Mesendoderm (in vitro differentiated cells): Measurements from ENCODE around the gene HAUS6. TPM values are rescaled to one million over a fixed set of nuclear protein-coding genes. Genes with fewer than 3 reads are reported as not detected.
"Not testable (repeated sequence)": the region's sequence is repeated elsewhere in the genome, so short reads cannot be mapped to it uniquely, and the experiment has no call there.

Experiments
- DNase-seq: peaks from one replicate; pipeline ENCODE4 v3.0.0; 2013
- H2AK5ac ChIP-seq: 2 replicates; pipeline ENCODE4 v1.6.1; 2013; ENCODE audit warnings: low read length, inconsistent platforms
- H2BK120ac ChIP-seq: 2 replicates; pipeline ENCODE4 v1.6.1; 2013; ENCODE audit warnings: low read depth, mild to moderate bottlenecking, low read length, moderate library complexity, mixed read lengths
- H2BK15ac ChIP-seq: replicated peaks from 2 replicates; pipeline ENCODE4 v1.6.1; 2013; ENCODE audit warnings: low read depth, mild to moderate bottlenecking, moderate library complexity
- H2BK5ac ChIP-seq: 2 replicates; pipeline ENCODE4 v1.6.1; 2013; ENCODE audit warnings: low read length, inconsistent platforms
- H3K18ac ChIP-seq: 2 replicates; pipeline ENCODE4 v1.6.1; 2013; ENCODE audit warnings: mild to moderate bottlenecking, low read length, mixed read lengths
- H3K23ac ChIP-seq: one replicate; pipeline ENCODE4 v1.6.1; 2013; ENCODE audit warnings: low read length
- H3K27ac ChIP-seq: 2 replicates; pipeline ENCODE4 v1.5.1; 2013; ENCODE audit warnings: low read depth, mild to moderate bottlenecking, inconsistent platforms, low read length, moderate library complexity
- H3K27me3 ChIP-seq: 2 replicates; pipeline ENCODE4 v1.6.1; 2013; ENCODE audit warnings: low read length, control low read depth, mild to moderate bottlenecking, inconsistent platforms; ENCODE audit not compliant: insufficient read depth, poor library complexity
- H3K36me3 ChIP-seq: 2 replicates; pipeline ENCODE4 v1.6.1; 2013; ENCODE audit warnings: low read length, inconsistent platforms; ENCODE audit not compliant: control insufficient read depth, insufficient read depth
- H3K4ac ChIP-seq: one replicate; pipeline ENCODE4 v1.6.1; 2013; ENCODE audit warnings: low read depth, mild to moderate bottlenecking, low read length, moderate library complexity
- H3K4me1 ChIP-seq: 2 replicates; pipeline ENCODE4 v1.6.1; 2013; ENCODE audit warnings: low read depth, low read length, inconsistent platforms; ENCODE audit not compliant: control insufficient read depth
- H3K4me2 ChIP-seq: 2 replicates; pipeline ENCODE4 v1.6.1; 2013; ENCODE audit warnings: low read length
- H3K4me3 ChIP-seq: 2 replicates; pipeline ENCODE4 v1.5.1; 2013; ENCODE audit warnings: mild to moderate bottlenecking, low read length
- H3K56ac ChIP-seq: one replicate; pipeline ENCODE4 v1.6.1; 2013; ENCODE audit warnings: low read length
- H3K79me1 ChIP-seq: 2 replicates; pipeline ENCODE4 v1.6.1; 2013; ENCODE audit warnings: low read length, inconsistent platforms
- H3K79me2 ChIP-seq: 2 replicates; pipeline ENCODE4 v1.6.1; 2013; ENCODE audit warnings: mild to moderate bottlenecking, low read length; ENCODE audit not compliant: control insufficient read depth, insufficient read depth
- H3K9ac ChIP-seq: 2 replicates; pipeline ENCODE4 v1.6.1; 2013; ENCODE audit warnings: low read length, inconsistent platforms
- H4K5ac ChIP-seq: one replicate; pipeline ENCODE4 v1.6.1; 2013; ENCODE audit warnings: low read length
- H4K8ac ChIP-seq: one replicate; pipeline ENCODE4 v1.6.1; 2013; ENCODE audit warnings: low read depth, mild to moderate bottlenecking, control low read depth, low read length, moderate library complexity
- WGBS: extraction: QIAGEN DNeasy Blood & Tissue Kit; methylation state at CpG from one replicate; pipeline ENCODE4 v1.1.7; 2013; ENCODE audit warnings: low lambda C conversion rate, missing lambda C conversion rate; ENCODE audit not compliant: insufficient coverage; ENCODE audit errors: extremely low coverage; 5-methylcytosine and 5-hydroxymethylcytosine counted together
- polyA plus RNA-seq, 2 experiments: library from polyadenylated mRNA; stranded (reverse); fragments of 200-250 nt; gene quantifications; one replicate each; pipeline ENCODE4 v1.2.3, GENCODE V29; 2013

HAUS6 gene, protein sequence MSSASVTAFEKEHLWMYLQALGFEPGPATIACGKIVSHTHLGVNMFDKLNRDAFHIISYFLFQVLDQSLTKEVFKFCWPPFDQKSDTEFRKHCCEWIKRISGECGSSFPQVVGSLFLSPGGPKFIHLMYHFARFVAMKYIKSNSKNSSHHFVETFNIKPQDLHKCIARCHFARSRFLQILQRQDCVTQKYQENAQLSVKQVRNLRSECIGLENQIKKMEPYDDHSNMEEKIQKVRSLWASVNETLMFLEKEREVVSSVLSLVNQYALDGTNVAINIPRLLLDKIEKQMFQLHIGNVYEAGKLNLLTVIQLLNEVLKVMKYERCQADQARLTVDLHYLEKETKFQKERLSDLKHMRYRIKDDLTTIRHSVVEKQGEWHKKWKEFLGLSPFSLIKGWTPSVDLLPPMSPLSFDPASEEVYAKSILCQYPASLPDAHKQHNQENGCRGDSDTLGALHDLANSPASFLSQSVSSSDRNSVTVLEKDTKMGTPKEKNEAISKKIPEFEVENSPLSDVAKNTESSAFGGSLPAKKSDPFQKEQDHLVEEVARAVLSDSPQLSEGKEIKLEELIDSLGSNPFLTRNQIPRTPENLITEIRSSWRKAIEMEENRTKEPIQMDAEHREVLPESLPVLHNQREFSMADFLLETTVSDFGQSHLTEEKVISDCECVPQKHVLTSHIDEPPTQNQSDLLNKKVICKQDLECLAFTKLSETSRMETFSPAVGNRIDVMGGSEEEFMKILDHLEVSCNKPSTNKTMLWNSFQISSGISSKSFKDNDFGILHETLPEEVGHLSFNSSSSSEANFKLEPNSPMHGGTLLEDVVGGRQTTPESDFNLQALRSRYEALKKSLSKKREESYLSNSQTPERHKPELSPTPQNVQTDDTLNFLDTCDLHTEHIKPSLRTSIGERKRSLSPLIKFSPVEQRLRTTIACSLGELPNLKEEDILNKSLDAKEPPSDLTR
- polyA plus RNA-seq (2013, experiment 1 of 2), result 23.4 TPM
- 23.3 TPM for polyA plus RNA-seq (2013, experiment 2 of 2)

DNA sequence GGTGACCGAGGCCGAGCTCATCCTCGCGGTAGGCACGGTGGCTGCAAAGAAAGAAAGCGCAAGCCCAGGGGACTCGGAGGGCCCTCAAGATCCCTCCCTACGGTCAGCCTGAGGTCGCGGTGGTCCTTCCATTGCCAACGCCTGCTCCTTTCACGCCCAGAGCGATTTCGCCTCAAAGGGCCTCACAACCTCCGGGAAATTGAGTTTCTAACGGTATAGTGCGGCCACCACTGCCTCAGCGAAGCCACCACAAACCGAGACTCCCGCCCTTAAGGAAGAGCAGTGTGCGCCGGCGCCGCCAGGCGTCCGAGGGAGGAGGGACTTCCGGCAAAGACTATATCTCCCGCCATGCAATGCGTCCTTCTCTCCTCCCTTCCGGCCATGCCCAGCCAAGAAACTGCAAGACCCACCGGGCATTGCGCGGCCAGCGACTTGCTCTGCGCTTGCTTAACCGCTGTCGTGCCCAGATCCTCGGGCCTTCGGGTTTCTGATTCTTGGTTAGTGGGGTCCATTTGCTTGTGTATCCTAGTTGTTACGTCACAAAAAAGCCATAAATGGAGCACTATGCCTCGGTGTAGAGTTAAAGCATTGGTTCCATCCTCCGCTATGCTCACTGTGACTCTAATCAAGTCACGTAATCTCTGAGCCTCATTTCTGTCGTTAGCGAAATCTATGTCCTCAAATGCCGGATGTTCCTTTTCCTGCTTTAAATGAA, at the start of gene HAUS6:
TSS of gene HAUS6 (minus strand) at position 274 of the 715 bp plus-strand sequence. CDS start at position 21, 253 bp downstream.
- H3K4me2 ChIP-seq, result peak within 1 kb of the TSS; percentile 90
- H3K56ac ChIP-seq, result peak within 1 kb of the TSS; percentile 95
- no peaks in the 10 kb centered on the region for H3K27me3 ChIP-seq
- no peak within 1 kb of the TSS for H3K27ac ChIP-seq
- peaks cover 2% of the 10 kb centered on the region for H3K79me1 ChIP-seq
- peak within 1 kb of the TSS; percentile 89 for H3K9ac ChIP-seq
- no peak within 1 kb of the TSS for H4K5ac ChIP-seq
- no peak within 1 kb of the TSS for H2BK15ac ChIP-seq
- H3K4me3 ChIP-seq, result peak within 1 kb of the TSS; percentile 91
- H4K8ac ChIP-seq, result no peak within 1 kb of the TSS
- no peaks in the 10 kb centered on the region for H3K4me1 ChIP-seq
- H3K79me2 ChIP-seq, result peaks cover 29% of the 10 kb centered on the region
- no peak within 1 kb of the TSS for H2BK5ac ChIP-seq
- no peak within 1 kb of the TSS for H2BK120ac ChIP-seq
- WGBS, result no CpG with 5 or more reads among the region's 46 CpGs
- peak; percentile 98 for DNase-seq
- H3K23ac ChIP-seq, result no peak within 1 kb of the TSS
- H3K4ac ChIP-seq, result peak within 1 kb of the TSS; percentile 82
- no peaks in the 10 kb centered on the region for H3K36me3 ChIP-seq
- peak within 1 kb of the TSS; percentile 3 for H3K18ac ChIP-seq
- H2AK5ac ChIP-seq, result no peak within 1 kb of the TSS

DNA sequence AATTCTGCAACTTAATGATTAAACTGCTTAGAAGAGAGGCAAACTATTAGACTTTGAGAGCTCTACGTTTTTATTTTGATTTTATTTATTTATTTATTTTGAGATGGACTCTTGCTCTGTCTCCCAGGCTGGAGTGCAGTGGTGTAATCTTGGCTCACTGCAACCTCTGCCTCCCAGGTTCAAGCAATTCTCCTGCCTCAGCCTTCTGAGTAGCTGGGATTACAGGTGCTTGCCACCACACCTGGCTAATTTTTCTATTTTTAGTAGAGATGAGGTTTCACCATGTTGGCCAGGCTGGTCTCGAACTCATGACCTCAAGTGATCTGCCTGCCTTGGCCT, 49.4 kb upstream of the HAUS6 start:
- not testable (repeated sequence) for H2AK5ac ChIP-seq, H2BK15ac ChIP-seq, H3K27ac ChIP-seq, H2BK5ac ChIP-seq, H3K4ac ChIP-seq, H3K79me1 ChIP-seq, H3K36me3 ChIP-seq, H3K4me2 ChIP-seq, H4K8ac ChIP-seq, H3K4me3 ChIP-seq, H3K23ac ChIP-seq, H4K5ac ChIP-seq, H3K27me3 ChIP-seq, DNase-seq, H3K9ac ChIP-seq, H3K56ac ChIP-seq, H3K4me1 ChIP-seq, H3K79me2 ChIP-seq, H3K18ac ChIP-seq, H2BK120ac ChIP-seq
- no CpG with 5 or more reads among the region's 2 CpGs for WGBS

DNA sequence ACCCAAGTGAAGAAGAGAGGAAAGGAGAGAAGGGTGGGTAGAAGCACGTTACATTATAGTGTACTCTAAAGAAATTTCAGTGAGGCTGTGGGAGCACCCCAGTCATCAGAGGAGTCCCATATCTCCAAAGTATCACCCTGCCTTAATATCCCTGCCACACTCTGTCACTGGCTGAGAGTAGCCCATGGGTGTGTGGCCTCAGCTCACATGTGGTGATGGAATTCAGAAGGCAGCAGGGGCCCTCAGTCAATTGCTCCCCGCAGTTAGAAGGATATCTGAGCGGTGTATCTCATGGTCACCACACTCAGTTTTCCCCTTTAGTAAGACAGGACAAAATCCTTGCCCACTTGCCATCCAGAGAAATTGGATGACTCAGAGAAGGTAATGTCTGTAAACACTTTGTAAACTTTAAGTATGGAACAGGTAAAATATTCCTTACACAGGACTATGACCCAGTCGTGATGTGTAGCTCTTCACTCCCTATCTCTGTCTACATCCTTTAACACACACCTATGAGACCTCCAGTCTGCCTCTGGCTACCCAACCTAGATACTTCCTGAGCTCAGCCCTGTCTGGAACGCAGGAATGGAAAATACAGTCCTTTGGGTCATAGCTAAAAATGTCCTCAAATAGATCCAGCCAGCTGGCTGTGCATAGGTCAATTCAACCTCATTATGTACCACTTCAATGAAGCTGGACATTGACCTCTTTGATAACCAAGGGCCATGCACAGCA, 48.9 kb upstream of the HAUS6 start:
- no peak overlapping the region for H4K5ac ChIP-seq
- H3K27me3 ChIP-seq, result no peaks in the 10 kb centered on the region
- no peak overlapping the region for H2AK5ac ChIP-seq
- no peaks in the 10 kb centered on the region for H3K79me2 ChIP-seq
- no peak overlapping the region for H3K4me3 ChIP-seq
- no peak overlapping the region for H3K23ac ChIP-seq
- no peak overlapping the region for H4K8ac ChIP-seq
- no peak overlapping the region for H2BK5ac ChIP-seq
- no peak overlapping the region for H3K56ac ChIP-seq
- WGBS, result no CpG with 5 or more reads among the region's 5 CpGs
- no peak overlapping the region for H2BK15ac ChIP-seq
- no peak overlapping the region for H3K27ac ChIP-seq
- H3K18ac ChIP-seq, result no peak overlapping the region
- no peak overlapping the region for H2BK120ac ChIP-seq
- no peaks in the 10 kb centered on the region for H3K79me1 ChIP-seq
- no peak for DNase-seq
- H3K4me2 ChIP-seq, result no peak overlapping the region
- H3K9ac ChIP-seq, result no peak overlapping the region
- no peaks in the 10 kb centered on the region for H3K36me3 ChIP-seq
- no peaks in the 10 kb centered on the region for H3K4me1 ChIP-seq
- H3K4ac ChIP-seq, result no peak overlapping the region

DNA sequence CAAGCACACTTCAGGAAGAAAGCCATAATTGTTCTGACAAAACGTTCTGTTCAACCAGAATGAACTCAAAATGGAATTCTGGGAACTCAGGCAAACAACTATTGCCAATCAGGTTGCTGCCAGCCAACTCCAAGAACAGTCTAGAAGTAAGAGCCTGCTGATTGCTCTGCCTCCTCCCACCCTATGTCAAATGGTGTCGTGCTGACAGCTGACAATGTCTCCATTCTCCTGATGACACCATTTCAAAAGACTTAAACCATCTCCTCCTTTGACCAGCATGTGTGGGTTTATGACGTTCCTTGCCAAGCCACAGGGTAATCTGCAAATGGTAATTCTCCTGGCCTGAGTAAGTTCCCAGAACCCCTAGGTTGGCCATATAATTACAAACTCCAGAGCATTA, 46.5 kb upstream of the HAUS6 start:
- no peak overlapping the region for H3K9ac ChIP-seq
- no peak overlapping the region for H3K4ac ChIP-seq
- H4K8ac ChIP-seq, result no peak overlapping the region
- no peaks in the 10 kb centered on the region for H3K27me3 ChIP-seq
- H3K36me3 ChIP-seq, result no peaks in the 10 kb centered on the region
- H2AK5ac ChIP-seq, result no peak overlapping the region
- no peaks in the 10 kb centered on the region for H3K79me1 ChIP-seq
- H3K23ac ChIP-seq, result no peak overlapping the region
- H3K4me3 ChIP-seq, result no peak overlapping the region
- H4K5ac ChIP-seq, result no peak overlapping the region
- no peaks in the 10 kb centered on the region for H3K79me2 ChIP-seq
- no peak overlapping the region for H3K18ac ChIP-seq
- H3K56ac ChIP-seq, result no peak overlapping the region
- H2BK5ac ChIP-seq, result no peak overlapping the region
- DNase-seq, result no peak
- H2BK120ac ChIP-seq, result no peak overlapping the region
- H2BK15ac ChIP-seq, result no peak overlapping the region
- no peak overlapping the region for H3K27ac ChIP-seq
- H3K4me2 ChIP-seq, result no peak overlapping the region
- no peaks in the 10 kb centered on the region for H3K4me1 ChIP-seq
- WGBS, result no CpG with 5 or more reads among the region's 3 CpGs

DNA sequence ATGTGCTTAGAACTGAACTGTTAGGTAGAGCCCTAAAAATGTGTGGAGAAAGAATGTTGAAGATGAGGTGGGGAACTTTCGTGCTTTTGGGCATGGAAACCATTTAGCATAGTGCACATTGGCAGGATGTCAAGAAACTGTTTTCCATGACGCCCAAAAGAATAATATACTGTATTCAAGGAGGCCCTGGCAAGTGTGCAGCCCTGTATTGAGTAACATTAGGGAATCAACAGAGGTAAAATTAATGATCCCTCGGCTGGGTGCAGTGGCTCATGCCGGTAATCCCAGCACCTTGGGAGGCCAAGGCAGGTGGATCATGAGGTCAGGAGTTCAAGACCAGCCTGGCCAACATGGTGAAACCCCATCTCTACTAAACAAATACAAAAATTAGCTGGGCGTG, 45.5 kb upstream of the HAUS6 start:
- Histone ChIP-seq H3K18ac (no peak overlapping the region), H2BK120ac (no peak overlapping the region), H3K9ac (no peak overlapping the region), H2BK5ac (no peak overlapping the region), H3K4me3 (no peak overlapping the region), H3K27ac (no peak overlapping the region), H4K8ac (no peak overlapping the region), H3K4me2 (no peak overlapping the region), H3K4ac (no peak overlapping the region), H3K56ac (no peak overlapping the region), H3K79me1 (no peaks in the 10 kb centered on the region), H2AK5ac (no peak overlapping the region), H3K23ac (no peak overlapping the region), H3K27me3 (no peaks in the 10 kb centered on the region), H3K4me1 (no peaks in the 10 kb centered on the region), H4K5ac (no peak overlapping the region), H3K79me2 (no peaks in the 10 kb centered on the region), H3K36me3 (no peaks in the 10 kb centered on the region), H2BK15ac (no peak overlapping the region)
- DNase-seq, result no peak
- no CpG with 5 or more reads among the region's 5 CpGs for WGBS
